Activated CD4-positive, alpha-beta T cell treated with anti-CD3 and anti-CD28 coated beads, Interleukin-2, Interleukin-6, amounts not matched to agents 100 ng/mL and 50 ng/mL, durations not matched to agents 16 hours and 8 hours (primary cell): ENCODE measurements around the gene GUCY2D.
"Not testable (repeated sequence)": the region's sequence is repeated elsewhere in the genome, so short reads cannot be mapped to it uniquely, and the experiment has no call there.

ENCODE experiments used
- DNase-seq: peaks from one replicate; pipeline ENCODE4 v3.0.0-alpha.2; 2020

The GUCY2D gene

DNA sequence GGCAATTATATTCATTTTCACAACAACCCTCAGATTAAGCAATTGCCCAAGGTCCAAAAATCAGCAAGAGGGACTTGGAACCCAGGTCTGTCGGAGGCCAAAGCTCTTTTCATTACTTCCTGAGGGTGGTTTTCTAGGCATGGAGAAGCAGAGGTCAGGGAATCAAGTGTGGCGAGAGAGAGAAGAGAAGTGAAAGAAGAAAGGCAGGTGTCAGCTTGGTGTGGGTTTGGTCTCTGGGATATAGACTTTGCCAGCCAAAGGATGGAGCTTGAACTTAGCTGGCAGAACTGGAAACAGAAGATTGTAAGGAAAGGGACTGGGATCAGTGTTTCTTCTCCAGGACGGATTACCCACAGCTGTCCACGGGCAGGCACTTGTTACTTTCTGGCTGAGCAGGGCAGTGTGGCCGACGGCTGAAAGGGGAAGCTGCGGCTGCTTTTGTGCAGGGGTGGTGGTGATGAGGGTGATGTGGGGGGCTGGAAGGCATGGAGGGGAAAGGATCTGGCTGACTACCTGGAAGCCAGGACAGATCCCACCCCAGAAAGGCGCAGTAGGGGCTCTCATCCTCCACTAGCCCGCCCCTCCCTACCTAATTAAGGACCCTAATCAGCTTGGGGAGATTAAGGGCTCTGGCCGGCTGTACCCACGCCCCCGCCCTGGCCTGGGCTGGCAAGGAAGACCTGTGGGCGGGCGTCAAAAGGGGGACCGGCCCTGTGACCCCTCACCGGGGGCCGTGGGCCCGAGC, at the start of gene GUCY2D:
GUCY2D (plus strand) TSS at position 640 of the 745 bp plus-strand sequence. CDS start 433 bp downstream, outside the sequence.
- no peak for DNase-seq

DNA sequence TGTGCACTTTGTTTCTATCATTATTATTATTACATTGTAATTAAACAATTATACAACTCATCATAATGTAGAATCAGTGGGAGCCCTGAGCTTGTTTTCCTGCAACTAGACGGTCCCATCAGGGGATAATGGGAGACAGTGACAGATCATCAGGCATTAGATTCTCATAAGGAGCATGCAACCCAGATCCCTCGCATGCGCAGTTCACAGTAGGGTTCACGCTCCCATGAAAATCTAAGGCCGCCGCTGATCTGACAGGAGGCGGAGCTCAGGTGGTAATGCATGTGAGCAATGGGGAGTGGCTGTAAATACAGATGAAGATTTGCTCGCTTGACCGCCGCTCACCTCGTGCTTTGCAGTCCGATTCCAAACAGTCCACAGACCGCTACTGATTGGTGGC, 49.1 kb upstream of the GUCY2D start:
- not testable (repeated sequence) for DNase-seq

DNA sequence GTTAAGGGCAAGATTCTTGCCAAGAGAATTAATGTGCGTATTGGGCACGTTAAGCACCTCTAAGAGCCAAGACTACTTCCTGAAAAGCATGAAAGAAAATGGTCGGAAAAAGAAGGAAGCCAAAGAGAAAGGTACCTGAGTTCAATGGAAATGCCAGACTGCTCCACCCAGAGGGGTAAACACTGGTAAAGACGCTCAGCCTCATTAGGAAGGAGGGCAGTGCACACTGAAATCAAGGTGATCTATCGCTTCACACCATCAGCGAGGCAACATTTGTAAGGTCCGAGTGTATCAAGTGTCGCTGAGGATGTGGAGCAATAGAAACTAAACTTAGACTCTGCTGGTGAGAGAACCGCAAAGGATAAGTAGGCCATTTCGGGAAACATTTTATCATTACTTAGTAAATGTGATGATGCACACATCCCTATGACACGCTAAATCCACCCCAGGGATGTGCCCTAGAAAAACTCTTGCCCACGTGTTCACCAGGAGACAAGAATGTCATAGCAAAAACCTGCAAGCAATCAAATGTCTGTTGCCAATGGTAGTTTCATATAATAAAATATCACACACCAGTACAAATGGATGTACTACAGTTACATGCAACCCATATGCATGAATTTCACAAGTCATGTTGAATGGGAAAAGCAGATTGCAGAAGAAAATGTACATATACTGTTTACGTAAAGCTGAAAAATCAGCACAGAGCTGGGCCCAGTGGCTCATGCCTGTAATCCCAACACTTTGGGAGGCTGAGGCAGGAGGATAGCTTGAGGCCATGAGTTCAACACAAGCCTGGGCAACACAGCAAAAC, 46.8 kb upstream of the GUCY2D start:
- DNase-seq = no peak

DNA sequence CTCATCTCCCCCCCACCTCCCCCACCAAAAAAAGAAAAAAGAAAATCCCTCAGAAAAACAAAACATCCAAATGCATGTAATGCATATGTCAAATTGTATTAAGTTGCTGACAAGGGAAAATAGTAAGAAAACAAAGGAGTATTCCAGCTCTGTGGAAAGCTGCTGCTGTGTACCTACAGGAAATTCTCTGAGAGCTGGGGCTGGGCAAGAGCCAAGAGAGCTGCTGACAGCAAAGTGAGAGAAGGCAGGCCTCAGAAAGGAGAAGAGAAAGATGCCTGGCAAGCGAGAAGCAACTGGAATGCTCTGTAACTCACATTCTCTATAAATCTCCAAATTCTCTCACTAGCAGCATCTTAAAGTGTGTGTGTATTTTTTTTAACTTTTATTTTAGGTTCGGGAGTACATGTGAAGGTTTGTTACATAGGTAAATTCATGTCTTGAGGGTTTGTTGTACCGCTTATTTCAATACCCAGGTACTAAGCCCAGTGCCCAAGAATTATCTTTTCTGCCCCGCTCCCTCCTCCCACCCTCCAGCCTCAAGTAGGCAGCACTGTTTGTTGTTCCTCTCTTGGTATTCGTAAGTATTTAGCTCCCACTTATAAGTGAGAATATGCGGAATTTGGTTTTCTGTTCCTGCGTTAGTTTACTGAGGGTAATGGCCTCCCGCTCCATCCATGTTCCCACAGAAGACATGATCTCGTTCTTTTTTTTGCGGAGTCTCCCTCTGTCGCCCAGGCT, 46.0 kb upstream of the GUCY2D start:
- no peak for DNase-seq

DNA sequence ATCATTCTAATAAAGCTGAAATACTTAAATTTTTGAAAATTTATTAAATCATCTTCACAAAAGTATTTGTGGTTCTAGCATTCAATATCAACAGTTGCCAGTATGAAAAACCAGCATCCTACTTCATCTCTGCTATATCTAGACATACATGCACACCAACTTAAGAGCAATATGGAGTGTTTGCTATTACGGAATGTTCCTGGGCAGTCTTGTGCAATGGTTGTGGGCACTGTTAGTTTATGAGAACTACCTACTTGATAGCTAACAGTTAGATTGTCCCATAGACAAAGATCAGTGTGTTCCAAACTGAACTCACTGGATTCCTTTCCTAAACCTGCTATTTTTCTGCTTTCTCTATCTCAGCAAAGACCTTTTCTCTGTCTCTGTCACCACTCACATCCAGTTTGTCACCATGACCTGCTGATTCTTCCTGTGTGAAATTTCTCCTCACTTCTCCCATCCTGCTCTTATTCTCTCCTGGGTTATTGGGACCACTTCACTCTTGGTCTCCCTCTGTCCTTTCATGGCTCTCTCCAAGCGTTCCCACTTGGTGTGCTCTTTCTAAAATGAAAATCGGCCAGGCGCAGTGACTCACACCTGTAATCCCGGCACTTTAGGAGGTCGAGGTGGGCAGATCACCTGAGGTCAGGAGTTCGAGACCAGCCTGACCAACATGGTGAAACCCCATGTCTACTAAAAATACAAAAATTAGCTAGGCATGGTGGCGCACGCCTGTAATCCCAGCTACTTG, 42.7 kb upstream of the GUCY2D start:
- no peak for DNase-seq

DNA sequence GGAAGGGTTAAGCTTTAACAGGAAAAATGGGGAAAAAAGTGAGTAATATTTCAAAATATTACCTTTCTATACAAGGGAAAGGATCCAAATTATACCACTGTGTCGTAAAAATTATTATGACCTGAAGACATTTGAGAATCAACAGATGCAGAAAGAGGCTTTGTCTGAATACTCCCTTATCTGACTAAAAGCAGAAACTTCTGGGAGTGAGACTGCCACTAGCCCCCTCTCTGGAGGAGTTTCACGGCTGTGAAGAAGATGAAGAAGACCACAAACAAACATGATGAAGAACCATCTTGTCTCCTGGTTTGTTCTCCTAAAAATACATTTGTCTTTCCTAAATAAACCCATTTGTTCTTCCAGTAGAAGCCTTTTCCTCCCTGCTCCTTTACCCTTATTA, 41.0 kb upstream of the GUCY2D start:
- DNase-seq = no peak

DNA sequence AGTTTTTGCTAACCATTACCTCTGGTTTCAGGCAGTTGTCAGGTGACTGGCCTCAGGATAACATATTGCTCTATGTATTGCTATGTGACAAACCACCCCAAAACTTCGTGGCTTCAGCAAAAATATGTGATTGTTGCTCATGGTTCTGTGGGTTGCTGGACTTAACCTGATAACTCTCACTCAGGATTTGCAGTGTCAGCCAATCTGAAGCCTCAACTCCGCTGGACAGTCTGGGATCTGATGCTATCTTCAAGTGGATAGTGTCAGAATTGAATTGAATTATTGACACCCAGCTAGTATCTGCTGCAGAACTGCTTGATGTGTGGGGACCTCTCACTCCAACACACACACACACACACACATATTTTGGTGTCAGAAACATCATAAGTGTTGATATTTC, 34.7 kb upstream of the GUCY2D start:
- no peak for DNase-seq

DNA sequence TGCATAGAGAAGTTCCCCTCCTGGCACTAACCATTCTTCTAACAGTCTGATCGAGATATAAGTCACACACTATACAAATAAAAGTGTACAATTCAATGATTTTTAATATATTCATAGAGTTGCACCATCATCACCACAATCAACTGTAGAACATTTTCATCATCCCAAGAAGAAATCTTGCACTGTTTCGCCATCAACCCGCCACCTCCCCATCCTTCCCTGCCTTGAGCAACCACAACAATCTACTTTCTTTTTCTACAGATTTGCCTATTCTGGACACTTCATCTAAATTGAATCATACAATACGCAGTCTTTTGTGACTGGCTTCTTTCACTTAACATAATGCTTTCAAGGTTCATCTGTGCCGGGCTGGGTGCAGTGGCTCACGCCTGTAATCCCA, 33.0 kb upstream of the GUCY2D start:
- no peak for DNase-seq

DNA sequence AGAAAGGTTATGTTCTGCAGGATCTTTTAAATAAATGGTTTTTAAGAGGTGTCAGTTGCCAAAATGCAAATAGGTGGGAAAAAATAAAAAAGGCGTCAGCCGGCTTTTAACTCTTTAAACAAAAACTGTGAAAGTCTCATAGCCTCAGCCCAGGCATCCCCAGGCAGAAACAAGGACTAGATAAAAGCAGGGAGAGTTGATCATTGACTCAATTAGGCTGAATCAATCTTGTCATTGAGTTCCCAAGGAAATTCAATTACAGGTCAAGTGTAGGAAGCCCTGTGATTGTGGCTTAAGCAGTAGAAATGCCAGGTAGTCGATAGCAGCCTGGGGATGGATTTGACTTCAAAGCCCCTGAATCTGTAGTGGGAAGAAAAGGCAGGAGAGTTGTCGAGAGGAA, 30.8 kb upstream of the GUCY2D start:
- DNase-seq = no peak

DNA sequence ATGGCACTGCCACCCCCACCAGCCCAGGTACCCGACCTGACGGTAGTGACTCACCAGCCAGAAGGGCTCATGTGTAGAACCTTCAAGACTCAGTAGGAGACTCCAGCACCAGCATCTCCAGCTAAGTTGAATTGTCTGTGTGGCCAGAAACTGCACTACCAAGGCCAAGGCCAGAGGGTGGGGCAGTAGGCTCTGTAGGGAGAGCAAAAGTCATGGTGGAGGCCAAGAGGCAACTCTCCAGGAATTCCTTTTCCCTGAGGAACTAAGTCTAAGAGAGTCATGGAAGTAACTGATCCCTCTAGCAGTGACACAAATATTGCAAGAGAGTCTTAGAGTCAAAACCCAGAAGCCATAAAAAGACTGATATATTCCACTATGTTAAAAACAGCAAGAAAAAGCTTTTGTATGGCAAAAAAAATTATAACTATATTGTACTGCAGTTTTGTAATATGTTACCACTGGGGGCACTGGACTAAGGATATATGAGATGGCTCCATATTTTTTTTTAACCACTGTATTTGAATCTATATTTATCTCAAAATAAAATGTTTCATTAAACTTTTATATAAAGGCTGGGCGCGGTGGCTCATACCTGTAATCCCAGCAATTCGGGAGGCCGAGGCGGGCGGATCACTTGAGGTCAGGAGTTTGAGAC, 30.2 kb upstream of the GUCY2D start:
- DNase-seq = no peak

DNA sequence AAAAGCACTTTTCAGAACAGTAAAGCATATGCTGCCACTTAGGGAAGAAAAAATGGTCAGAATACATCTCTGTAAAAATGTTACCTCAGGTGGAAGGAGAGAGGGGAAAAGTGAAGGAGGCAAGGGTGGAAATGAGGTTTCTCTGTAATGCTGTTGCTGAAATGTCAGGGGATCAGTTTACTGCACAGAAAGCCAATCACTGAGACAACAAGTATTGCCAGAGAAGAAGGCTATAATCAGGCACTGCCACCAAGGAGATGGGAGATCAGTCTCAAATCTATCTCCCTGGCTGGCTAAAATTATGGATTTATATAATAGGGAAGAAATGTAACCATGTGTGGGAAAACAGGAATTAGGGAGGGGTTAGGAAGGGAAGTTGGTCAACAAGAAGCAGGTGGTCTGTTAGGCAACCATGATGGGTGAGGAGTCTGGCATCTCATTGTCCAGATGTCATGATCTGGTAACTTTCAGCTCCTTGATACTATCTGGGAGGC, 27.7 kb upstream of the GUCY2D start:
- DNase-seq = no peak

DNA sequence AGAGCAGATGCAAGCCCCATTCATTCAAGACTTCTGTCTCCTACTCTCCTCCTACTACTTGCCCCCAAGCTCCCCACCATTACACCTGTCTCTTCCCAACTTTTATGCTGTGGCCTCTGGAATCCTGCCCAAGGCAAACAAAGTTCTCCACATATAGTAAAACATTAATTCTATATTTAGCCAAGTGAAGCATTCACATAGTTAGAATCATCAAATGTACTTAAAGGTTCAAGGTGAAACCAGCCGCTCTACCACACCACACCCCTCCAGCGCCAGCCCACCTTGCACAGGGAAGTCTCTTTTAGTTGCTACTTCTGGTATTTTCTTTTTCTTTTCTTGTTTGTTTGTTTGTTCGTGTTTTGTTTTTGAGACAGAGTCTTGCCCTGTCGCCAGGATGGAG, 25.4 kb upstream of the GUCY2D start:
- DNase-seq = no peak

DNA sequence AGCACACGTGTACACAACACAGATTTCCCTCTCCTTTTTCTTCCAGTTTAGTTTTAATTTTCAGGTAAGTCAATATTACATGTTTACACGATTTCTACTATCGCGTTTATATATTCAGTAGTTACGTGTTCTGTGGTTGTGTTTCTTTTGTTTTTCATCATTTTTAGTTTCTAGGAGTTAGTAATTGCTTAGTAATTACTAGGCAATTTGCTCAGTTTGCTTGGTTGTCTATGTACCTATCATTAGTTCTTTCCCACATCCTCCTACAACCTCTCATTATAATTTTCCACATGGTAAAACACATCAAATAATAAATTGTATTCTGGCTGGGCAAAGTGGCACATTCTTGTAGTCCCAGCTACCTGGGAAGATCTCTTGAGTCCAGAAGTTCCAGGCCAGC, 24.6 kb upstream of the GUCY2D start:
- peak; percentile 13 for DNase-seq

DNA sequence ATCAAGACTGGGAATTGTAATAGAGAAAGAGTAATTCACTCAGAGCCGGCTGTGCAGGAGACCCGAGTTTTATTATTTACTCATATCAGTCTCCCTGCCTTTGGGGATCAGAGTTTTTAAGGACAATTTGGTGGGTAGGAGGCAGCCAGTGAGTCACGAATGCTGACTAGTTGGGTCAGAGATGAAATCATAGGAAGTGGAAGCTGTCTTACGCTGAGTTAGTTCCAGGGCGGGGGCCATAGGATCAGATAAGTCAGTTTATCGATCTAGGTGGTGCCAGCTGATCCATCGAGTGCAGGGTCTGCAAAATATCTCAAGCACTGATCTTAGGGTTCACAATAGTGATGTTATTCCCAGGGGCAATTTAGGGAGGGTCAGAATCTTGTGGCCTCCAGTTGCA, 20.2 kb upstream of the GUCY2D start:
- peak; percentile 28 for DNase-seq

DNA sequence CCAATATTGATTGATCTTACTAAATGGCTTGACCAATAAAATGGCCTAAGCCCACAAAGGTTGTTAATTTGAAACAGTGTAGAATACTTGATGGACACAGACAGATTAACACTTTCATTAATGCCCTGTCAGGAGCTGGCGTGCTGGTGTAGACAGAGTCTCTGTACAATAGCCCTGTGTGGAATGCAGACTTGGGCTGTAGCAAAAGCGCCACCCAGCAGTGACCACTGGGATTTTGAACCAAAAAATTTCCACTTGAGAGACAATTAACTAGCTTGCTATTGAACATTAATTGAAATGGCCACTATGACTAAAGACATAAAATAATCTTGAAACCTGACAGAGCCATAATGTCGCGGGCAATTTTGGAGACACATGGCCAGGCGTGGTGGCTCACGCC, 19.7 kb upstream of the GUCY2D start:
- no peak for DNase-seq

DNA sequence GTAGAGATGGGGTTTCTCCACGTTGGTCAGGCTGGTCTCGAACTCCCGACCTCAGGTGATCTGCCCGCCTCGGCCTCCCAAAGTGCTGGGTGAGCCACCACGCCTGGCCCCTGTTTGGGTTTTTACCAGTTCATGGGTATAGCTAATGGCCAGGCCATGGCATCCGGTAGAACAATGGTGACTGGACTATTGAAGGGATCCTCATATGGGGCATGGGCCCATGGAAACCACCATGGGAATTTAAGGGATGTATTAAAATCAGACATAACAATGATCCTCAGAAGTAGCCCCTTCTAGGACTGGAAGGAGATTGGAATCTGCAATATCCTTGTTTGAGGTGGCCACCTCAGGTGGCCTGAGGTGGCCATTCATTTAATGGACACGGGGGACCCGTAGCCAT, 17.5 kb upstream of the GUCY2D start:
- DNase-seq = no peak

DNA sequence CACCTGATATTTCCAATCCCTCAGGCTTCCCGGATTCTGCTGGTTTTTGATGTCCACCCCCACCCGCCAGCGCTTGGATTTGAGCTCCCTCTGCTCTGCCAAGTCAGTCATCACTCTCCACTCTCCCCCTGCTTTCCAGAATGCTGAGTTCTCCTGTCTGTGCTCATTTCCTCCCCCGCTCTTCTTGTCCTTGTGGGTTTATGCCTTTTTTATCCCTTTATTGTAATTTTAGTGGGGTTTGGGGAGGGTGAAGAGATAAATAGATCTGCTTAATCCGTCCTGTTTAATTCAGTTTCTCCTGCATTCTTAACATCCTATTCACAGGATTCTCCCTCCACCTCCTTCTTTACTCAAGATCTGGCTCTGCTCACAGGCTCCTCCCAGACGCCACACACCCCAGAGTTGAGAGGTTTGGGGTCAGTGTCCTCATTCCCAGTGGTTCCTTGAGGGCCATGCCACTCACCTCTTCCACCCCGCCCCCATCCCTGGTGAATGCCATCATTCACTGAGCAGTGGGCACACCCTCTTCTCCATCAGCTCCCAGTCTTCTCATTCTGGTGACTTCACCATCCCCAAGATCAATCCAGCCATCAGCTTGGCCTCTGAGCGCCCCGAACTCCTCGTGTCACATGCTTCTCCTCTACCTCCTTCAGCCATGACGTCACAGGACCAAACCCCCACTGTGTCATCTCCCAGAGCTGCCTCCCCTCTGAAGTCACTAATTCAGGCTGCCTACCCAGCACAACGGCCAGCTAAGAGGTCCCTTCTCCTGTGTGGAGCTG, 15.1 kb upstream of the GUCY2D start:
- no peak for DNase-seq

DNA sequence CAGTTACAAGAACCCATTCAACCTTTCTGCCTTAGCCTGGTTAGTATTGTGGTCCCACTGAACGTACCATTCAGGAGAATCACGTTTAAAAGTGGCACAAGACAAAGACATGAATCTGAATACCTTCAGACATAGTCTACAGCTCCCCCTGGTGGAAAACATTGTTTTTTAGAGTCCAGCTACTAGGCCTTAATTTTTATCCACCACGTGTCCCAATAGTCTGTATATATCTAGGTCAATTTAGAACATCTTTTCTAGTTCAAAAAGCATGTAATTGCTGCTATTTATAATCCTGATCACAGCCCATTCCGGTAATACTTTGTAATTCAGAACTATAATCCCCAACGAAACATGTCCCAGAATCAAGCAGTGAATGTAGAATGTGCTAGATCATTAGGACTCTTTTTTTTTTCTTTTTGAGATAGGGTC, 13.7 kb upstream of the GUCY2D start:
- DNase-seq = peak; percentile 93

DNA sequence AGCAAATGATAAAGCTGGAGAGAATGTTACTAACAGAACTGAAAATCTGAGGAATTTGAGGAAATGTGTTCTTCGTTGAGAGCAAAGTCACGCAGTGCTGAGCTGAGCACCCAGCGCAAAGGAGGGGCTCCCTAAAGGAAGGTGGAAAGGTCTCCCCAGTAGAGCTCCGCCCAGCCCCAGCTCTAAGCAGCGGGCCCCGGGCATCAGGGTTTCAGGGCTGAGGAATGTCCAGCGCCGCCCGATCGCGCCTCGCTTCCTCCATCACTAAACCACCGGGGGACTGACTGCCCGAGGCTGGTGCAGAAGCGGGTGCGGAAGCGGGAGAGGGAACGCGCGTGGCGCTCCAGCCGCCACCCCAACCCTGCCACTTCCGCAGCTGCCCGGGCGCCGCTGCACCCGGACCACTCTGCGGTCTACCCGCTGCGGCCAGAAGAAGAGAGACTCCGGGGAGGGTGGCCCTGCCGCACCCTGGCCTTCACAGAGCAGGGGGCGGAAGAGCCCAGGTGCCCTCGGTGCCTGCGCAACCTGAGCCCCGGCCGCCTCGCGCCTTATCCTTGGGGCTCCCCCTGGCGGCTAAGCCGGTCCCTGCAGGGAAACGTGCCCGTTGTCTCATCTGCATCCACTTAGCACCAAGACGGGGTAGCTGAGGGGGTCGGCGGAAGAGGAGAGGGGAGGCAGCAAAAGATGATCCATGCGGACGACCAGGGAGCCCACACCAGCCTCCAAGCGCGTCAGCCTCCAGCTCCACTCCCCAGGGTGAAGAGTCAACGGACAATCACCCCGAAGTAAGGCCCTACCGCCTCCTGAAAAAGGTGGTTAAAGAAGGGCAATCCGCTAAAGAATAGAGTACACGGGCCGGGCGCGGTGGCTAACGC, 12.4 kb upstream of the GUCY2D start:
- DNase-seq = peak; percentile 96

DNA sequence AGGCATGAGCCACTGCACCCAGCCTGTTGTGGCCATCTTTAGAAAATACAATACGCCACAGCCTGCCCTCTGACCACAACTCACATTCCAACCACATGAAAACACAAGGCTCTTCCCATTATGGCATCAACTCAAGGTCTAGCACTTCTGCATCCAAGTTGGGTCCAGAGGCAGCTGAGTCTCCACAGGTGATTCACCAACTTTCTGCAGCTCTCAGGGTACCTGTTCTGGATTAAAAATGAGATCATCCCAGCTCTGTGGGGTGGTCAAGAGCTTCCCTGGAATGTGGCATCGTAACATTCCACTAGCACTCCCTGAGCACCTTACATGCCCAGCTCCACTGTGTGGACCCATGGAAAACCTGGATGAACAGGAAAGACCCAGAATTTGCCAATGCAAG, 9.9 kb upstream of the GUCY2D start:
- DNase-seq = no peak
